ENCODE results near the gene ZNF138.

DNA sequence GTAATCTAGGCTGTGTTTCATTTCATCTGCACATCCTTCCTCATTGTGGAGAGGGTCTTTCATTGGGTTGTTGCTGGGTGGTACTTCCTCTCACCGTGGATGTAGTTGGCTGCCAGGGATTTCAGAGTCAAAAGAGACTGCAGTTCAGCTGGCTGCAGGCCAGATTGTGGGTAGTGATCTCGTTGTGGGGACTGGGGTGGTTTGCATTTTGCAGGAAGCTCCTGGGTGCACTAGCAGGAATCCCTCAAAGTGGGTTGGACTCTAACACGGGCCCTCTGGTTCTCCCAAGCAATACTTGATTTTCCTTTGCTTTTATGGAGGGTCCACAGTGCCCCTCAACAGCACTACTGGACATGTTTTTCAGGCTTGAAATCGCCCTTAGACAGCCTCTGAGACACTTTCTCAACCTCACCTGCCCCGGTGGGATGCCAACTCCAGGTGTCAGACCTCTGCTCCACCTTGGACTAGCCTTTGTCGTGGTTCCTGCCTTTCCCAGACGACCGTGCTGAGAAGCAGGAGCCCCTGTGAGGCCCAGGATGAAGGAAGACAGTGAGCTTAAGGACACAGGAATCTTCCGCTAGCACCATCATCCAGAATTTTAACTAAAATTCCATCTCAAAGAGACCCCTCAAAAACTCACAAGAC lies 85.0 kb downstream of the ZNF138 start:
- TF ChIP-seq GATA3 (IDR thresholded peaks at IDR 0.05; ENCODE audit: low read depth, low read length) (no peak), GATA2 (IDR thresholded peaks at IDR 0.05; ENCODE audit: low read depth, low read length) (no peak)
